NCI-H1417 (cell line): ENCODE results near the gene DCAF10.
"Not testable (repeated sequence)": the region's sequence is repeated elsewhere in the genome, so short reads cannot be mapped to it uniquely, and the experiment has no call there.

ENCODE experiments used
- DNase-seq, 3 experiments: peaks; one replicate each; lab custom pipeline; 2025; lab: John Stamatoyannopoulos, UW

The DCAF10 gene

GRCh38 chr9:37908698-37909186 is 108.1 kb downstream of the DCAF10 start:
- no peak for DNase-seq

DNA sequence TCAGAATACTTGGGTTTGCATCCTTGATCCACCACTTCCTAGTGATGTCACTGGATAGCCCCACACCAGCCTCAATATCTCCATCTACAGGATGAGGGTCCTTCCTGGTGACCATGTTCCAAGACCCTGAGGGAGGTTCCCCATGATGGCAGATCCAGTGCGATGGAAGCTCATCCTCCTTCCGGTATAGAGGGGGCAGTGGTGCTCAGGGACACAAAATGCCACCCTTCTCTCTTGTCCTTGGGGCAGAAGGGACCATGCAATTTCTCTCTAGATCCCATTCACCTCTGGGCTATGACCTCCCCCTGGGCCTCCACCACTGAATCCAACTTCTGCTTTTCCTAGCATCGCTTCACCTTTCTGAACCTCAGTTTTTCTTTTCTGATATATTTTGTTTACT is 108.7 kb downstream of the DCAF10 start:
- no peak for DNase-seq

DNA sequence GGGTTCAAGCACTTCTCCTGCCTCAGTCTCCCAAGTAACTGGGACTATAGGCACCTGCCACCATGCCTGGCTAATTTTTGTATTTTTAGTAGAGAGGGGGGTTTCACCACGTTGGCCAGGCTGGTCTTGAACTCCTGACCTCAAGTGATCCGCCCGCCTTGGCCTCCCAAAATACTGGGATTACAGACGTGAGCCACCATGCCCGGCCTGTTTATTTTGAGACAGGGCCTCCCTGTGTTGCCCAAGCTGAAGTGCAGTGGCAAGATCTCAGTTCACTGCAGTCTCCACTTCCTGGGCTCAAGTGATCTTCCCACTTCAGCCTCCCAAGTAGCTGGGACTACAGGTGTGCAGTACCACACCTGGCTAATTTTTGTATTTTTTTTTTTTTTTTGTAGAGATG is 109.2 kb downstream of the DCAF10 start:
- DNase-seq = not testable (repeated sequence)

- DNase-seq = no peak
Observed at GRCh38 chr9:37910271-37910670, 109.7 kb downstream of the DCAF10 start.

DNA sequence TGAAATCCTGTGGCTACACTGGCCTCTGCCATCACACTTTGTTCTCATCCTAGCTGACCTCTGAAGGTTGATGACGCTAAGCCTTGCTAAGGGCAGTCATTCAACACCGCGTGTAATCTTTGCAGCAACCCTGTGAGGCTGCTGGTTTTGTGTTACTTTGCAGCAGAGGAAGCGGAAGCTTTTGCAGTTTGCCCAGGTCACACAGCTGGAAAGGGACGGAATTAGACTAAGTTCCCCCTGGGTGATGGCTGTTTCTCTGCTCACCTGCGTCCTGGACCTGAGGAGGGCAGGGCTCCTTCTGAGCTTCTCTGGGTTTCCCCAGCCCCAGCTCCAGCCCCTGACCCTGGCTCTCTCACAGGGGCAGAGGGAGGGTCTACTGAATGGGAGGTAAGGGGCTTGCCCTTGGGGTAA is 110.7 kb downstream of the DCAF10 start:
- DNase-seq = no peak

GRCh38 chr9:37913480-37914153 is 113.0 kb downstream of the DCAF10 start:
- peak; percentile 56 to 85 (median 71) for DNase-seq

DNA sequence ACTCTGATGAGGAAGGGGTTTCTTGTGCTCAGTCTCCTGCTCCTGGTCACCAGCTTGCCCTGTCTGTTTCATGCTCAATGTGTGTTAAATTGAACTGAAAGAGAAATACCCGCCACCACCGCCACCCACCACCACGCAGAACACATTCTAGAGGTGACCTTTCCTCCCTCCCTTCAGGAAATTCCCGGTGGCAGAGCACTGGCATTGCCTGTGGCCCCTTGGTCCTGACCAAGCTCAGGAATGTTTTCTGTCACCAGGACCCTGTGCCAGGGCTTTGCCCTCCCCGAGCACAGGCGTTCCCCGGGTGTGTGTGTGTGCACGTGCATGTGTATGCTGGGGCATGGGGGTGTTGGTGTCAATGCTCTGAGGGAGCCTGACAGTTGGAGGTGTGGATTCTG is 113.6 kb downstream of the DCAF10 start:
- DNase-seq = no peak

DNA sequence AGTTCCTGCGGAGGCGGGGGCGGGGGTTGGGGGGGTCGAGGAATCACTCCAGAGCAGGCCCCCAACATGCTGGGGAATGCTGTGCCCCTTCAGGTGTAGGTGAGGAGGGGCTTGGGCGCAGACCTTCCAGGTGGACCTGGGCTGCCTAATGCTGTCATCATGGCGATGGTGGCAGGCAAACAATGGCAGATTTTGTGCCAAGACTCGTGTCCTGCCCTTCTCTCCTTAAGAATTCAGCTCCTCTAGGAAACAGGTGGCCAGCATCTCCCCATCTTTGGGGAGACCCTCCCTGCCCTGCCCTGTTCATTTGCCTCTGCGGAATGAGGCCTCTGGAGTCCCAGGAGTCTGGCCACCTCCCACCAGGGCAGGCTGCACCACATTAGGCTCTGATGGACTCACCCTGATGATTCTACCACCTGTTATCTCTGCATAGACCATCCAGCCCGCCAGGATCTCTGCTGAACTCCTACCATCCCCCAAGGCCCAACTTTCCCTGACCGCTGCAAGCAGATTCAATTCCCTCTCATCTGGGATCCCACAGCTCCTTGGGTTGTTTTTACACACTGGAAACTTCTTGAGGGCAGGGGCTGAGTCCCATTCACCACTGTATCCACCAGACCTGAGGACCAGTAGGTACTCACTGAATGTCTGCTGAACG is 114.2 kb downstream of the DCAF10 start:
- DNase-seq = no peak

DNA sequence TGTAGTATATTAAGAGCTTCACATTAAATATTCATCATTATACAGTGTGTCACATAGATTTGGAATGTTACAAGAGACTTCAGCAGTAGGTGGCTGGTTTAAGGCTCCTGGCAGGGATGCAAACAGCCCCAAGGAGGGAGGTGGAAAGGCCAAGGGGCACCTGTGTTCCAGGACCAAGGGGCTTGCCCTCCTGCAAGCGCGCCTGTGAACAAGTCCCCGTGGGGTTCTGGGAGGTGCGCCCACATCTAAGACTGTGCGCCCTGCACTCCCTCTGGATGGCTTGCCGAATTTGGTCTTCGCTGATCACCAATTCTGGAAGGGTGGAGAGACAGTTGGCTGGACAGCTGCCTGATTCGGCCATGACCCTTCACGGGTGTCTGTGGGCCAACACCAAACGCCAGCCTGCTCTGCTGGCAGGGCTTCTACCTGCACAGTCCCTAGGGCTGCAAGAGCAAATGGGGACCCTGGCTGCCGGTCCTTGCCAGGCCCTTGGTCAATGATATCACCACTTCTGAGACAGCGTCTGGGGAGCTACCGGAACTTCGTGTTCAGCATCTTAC is 115.4 kb downstream of the DCAF10 start:
- DNase-seq = no peak

- DNase-seq = no peak
Observed at GRCh38 chr9:37916471-37917312, 116.1 kb downstream of the DCAF10 start.
